ENCODE measurements around the gene DNHD1.

The DNHD1 gene

DNA sequence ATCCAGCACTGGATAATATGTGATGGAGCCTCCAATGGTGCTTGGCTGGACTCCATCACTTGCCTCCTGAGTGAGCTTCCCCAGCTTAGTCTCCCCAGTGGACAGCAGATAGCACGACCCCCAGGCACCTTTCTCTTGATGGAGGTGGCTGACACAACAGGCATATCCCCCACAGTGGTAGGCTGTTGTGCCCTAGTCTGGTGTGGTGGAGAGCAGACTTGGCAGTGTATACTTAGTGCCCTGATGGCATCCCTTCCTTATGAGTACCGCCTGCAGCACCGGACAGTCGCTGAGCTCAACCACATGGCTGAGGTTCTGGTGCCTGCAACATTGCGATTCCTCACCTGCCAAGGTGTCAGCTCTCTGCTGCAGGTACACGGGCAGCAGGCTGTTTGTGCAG, 50.1 kb downstream of the DNHD1 start:
- no peak overlapping the region for H3K4me3 Mint-ChIP-seq
- H3K9me3 Mint-ChIP-seq = no peaks in the 10 kb centered on the region
- DNase-seq = no peak
- no peaks in the 10 kb centered on the region for H3K4me1 Mint-ChIP-seq
- peaks cover 6% of the 10 kb centered on the region for H3K27me3 Mint-ChIP-seq (ENCODE audit: low read depth, poor library complexity)
- H3K36me3 Mint-ChIP-seq (ENCODE audit: low read depth) = no peaks in the 10 kb centered on the region
- TF ChIP-seq, protein P1, sequence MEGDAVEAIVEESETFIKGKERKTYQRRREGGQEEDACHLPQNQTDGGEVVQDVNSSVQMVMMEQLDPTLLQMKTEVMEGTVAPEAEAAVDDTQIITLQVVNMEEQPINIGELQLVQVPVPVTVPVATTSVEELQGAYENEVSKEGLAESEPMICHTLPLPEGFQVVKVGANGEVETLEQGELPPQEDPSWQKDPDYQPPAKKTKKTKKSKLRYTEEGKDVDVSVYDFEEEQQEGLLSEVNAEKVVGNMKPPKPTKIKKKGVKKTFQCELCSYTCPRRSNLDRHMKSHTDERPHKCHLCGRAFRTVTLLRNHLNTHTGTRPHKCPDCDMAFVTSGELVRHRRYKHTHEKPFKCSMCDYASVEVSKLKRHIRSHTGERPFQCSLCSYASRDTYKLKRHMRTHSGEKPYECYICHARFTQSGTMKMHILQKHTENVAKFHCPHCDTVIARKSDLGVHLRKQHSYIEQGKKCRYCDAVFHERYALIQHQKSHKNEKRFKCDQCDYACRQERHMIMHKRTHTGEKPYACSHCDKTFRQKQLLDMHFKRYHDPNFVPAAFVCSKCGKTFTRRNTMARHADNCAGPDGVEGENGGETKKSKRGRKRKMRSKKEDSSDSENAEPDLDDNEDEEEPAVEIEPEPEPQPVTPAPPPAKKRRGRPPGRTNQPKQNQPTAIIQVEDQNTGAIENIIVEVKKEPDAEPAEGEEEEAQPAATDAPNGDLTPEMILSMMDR (IDR thresholded peaks at IDR 0.05) = no peak
- H3K27ac Mint-ChIP-seq = no peak overlapping the region

GRCh38 chr11:6548121-6548520, 51.0 kb downstream of the DNHD1 start:
- no peak overlapping the region for H3K4me3 Mint-ChIP-seq

GRCh38 chr11:6548641-6549040, 51.6 kb downstream of the DNHD1 start:
- Mint-ChIP-seq H3K4me1 (no peaks in the 10 kb centered on the region), H3K36me3 (ENCODE audit: low read depth) (no peaks in the 10 kb centered on the region), H3K4me3 (no peak overlapping the region), H3K9me3 (no peaks in the 10 kb centered on the region), H3K27me3 (ENCODE audit: low read depth, poor library complexity) (peaks cover 5% of the 10 kb centered on the region), H3K27ac (no peak overlapping the region)
- no peak for DNase-seq
- TF ChIP-seq, protein P1 (IDR thresholded peaks at IDR 0.05) = no peak

More at GRCh38 chr11:6548121-6548520, 51.0 kb downstream of the DNHD1 start:
- H3K27ac Mint-ChIP-seq = no peak overlapping the region
- TF ChIP-seq, protein P1 (IDR thresholded peaks at IDR 0.05) = no peak
- no peak for DNase-seq
- H3K4me1 Mint-ChIP-seq = no peaks in the 10 kb centered on the region
- peaks cover 5% of the 10 kb centered on the region for H3K27me3 Mint-ChIP-seq (ENCODE audit: low read depth, poor library complexity)
- H3K36me3 Mint-ChIP-seq (ENCODE audit: low read depth) = no peaks in the 10 kb centered on the region
- no peaks in the 10 kb centered on the region for H3K9me3 Mint-ChIP-seq

- TF ChIP-seq, protein P1 (IDR thresholded peaks at IDR 0.05) = no peak
- H3K4me1 Mint-ChIP-seq = no peaks in the 10 kb centered on the region
- H3K27me3 Mint-ChIP-seq (ENCODE audit: low read depth, poor library complexity) = peaks cover 8% of the 10 kb centered on the region
- H3K36me3 Mint-ChIP-seq (ENCODE audit: low read depth) = no peaks in the 10 kb centered on the region
- H3K4me3 Mint-ChIP-seq = no peak overlapping the region
- H3K9me3 Mint-ChIP-seq = no peaks in the 10 kb centered on the region
- no peak overlapping the region for H3K27ac Mint-ChIP-seq
- no peak for DNase-seq
These were observed 56.6 kb downstream of the DNHD1 start for GRCh38 chr11:6553634-6554033.

DNA sequence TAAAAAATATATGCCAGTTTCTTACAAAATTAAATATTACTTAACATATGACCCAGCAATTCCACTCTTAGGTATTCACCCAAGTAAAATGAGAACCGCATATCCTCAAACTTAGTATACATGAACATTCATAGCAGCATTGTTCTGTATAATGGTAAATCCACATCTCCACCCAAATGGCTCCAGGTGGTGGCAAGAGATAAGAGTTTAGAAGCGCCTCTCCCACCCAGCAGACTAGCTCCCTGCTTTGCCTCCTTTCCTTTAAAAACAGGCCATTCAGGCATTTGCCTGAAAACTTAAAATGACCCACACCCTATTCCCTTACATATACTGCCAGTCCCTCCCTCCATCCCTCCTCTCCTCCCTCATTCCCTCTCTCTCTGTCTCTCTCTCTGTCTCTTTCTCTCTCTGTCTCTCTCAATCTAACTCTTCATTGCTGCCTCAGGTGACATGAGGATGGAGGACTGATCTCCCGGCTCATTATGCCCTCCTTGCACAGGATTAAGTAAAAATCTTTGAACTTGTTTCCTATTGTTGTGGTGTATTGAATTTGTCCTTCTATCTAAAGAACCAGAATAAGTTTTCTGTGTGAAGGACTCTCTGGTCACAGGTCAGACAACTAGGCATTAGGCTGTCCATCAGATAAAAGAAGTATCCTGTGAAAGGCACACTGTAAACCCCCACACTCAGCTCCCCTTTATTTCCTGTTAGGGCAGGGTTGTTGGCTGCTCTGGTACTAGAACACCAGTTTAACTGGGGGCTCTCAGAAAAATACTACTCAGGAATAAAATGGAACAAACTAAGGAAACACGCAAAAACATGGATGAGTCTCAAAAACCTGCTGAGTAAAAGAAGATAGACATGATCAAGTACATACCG, 58.0 kb downstream of the DNHD1 start:
- no peak overlapping the region for H3K27ac Mint-ChIP-seq
- H3K36me3 Mint-ChIP-seq (ENCODE audit: low read depth) = no peaks in the 10 kb centered on the region

More for the DNA sequence above, 58.0 kb downstream of the DNHD1 start:
- Mint-ChIP-seq H3K4me1 (no peaks in the 10 kb centered on the region), H3K4me3 (no peak overlapping the region), H3K27me3 (ENCODE audit: low read depth, poor library complexity) (peaks cover 8% of the 10 kb centered on the region), H3K9me3 (no peaks in the 10 kb centered on the region)
- DNase-seq = no peak
- TF ChIP-seq, protein P1 (IDR thresholded peaks at IDR 0.05) = no peak

Measured in nephron progenitor cell (in vitro differentiated cells).